HL-60/S4 (cell line): ENCODE data around the gene HS3ST2.

Experiments
- in situ Hi-C: fragments of 300-500 bp; cut with MboI; formaldehyde crosslinking; loops from 2 replicates; pipeline ENCODE4 v1.14.3; 2022; ENCODE audit warnings: low sequenced_read_pairs

HS3ST2 gene

GRCh38 chr16:22813948-22814710 lies at the start of gene HS3ST2:
HS3ST2 (plus strand) TSS chr16:22814162; CDS start chr16:22814611, 449 bp downstream.
- in situ Hi-C loops, result no loop called here

DNA sequence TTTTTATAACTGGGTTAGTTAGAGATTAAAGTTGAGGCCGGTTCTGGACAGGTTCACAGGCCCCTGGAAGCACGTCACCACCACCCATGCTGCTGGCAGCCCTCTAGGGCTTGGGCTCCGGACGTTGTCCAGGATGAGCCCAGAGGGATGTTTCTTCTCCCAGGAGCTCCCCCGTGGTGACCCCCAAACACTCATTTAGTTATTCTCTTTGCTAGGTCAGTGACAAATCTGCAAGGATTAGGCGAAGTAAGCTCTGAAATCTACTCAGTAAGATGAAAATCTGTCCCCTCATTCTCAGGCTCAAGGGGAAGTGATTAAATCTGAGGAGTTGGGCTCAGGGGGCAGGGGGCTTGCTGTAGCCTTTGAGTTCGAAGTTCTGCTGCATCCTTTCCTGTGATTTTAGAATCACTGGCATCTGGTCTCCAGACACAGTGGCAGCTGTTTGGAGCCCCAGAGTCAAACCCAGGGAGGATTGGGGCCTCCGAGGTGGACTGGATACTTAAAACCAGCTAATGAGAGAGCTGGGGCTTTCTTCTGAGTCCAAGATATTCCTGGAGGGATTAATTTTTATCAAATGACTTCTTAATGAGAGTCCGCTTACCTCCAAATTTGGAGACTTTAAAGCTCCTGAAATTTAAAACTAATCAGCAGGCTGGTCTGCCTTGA lies 49.2 kb upstream of the HS3ST2 start:
- in situ Hi-C loops, result no loop called here

DNA sequence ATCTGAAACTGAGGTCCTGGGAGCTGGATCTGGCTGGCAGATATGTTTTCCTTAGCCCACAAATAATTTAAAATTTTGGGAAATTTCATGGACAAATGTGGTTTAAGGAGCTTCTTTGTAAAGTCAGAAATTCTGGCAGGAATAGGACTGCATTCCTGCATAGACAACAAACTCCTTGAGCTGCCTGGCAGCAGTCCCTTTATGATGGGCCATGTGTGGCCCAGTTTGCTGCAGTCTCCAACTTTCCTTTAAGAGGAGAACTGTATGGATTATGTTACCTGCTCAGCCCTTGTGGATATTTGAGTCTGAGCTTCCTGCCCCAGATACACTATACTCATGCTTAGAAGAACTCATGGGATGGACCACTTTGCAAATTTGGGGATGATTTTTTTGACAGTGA lies 48.5 kb upstream of the HS3ST2 start:
- in situ Hi-C loops, result no loop called here

- in situ Hi-C loops, result no loop called here
These were observed 43.1 kb upstream of the HS3ST2 start for GRCh38 chr16:22770866-22771265.

DNA sequence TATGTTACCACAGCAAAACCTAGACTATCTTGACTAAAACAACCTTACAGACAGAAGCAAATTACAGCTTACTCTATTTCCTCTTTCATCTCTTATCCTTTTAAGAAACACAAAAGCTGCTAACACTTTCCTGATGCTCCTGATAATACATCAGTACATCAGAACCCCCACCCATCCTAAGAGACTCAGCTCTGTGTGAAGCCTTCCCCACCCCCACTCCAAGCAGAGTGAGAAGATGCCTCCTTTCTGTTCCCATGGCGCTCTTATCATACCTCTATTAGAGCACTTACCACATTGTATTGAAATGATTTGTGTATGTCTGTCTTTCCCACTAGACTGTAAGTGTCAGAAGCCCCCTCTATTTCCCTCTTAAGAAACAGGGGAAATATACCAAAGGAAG lies 42.4 kb upstream of the HS3ST2 start:
- in situ Hi-C loops, result no loop called here

DNA sequence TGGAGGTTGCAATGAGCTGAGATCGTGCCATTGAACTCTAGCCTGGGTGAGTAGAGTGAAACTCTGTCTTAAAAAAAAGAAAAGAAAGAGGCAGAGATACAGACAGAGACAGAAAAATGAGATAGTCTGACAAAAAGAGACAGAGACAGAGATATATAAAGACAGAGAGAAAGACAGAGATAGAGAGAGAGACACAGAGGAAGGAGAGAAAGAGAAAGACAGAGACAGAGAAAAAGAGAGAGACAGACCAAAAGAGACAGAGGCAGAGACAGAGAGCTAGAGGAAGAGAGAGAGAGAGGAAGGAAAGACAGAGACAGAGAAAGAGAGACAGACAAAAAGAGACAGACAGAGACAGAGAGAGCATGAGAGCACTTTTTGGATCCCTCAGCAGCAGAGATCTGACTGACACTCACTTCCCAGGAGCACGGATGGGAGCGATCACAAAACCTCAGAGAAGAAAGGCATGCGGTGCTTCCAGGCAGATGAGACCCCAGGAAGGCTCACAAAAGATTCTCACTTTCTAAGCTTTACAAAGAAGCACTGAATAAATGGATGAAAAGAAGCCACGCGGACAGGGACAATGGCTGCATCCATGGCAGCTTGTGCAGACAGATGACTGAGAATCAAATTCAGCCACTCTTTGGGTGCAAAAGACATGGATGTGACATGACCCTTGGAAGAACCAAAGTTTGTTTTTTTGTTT lies 38.6 kb upstream of the HS3ST2 start:
- in situ Hi-C loops, result no loop called here

DNA sequence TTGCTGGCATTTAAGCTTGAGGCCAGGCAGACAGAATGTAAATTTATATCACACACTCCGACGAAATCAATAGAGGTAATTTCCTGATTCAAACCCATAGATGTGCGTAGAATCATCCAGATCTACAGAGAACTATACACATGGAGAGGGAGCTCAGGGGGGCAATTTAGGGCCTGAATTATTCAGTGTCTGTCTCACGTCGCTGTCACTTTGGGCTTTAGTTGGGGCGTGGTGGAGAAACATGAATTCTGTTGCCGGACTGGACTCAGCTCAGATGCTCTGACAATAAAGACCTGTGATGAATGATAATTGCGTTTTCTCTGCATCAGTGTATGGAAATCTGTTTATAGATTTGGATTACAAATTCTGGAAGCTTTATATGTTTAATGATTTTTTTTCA lies 32.5 kb upstream of the HS3ST2 start:
- in situ Hi-C loops, result no loop called here

- in situ Hi-C loops, result no loop called here
These were observed 31.6 kb upstream of the HS3ST2 start for GRCh38 chr16:22782314-22782713.

DNA sequence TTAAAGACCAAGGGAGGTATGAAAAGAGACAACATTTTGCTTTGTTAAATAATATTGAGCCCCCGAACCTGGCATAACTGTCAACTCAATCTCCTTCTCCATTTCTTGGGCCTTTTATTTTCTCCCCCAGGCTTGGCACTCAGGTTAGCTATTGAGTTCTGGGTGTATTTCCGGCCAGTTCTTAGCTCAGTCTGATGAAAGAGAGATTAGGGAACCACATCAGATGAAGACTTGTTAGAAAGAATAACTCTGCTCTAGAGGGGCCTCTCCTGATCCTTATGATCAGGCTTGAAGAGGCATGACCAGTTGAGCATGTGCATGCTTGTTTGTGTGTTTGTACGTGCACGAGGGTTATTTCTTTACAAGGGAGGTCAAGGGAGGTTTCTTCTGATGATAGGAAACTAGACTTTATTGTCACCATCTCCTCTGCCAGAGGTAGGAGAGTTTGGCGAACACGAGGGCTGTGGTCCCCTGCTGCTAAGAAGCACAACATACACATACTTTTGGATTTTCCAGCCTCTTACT lies 29.2 kb upstream of the HS3ST2 start:
- in situ Hi-C loops, result no loop called here

DNA sequence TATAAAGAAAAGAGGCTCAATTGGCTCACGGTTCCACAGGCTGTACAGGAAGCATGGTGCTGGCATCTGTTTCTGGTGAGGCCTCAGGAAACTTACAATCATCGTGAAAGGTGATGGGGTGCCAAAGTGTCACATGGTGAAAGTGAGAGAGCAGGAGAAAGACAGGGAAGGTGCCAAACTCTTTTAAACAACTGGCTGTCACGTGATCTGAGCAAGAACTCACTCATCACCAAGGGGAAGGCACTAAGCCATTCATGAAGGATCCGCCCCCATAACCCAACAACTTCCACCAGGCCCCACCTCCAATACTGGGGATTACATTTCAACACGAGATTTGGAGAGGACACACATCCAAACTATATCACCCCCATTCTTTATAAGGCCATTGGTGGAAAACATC lies 28.4 kb upstream of the HS3ST2 start:
- in situ Hi-C loops, result no loop called here

DNA sequence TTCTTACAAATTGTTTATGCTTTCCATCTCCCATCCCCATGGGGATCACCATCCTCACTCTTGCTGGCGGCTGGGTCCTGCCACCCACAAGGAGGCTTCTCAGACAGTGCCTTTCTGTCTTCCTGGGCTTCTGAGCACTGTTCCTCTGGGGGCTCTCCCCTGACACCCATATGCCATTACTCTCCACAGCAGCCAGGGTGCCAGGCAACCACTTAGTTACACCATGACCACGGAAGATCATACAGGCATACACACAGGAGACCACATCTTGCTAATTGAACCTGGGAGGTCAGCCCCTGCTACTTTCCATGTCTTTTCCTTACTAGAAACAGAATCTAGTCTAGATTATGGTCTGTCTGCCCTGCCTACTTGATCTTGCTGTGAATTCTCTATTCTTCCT lies 27.7 kb upstream of the HS3ST2 start:
- in situ Hi-C loops, result no loop called here

DNA sequence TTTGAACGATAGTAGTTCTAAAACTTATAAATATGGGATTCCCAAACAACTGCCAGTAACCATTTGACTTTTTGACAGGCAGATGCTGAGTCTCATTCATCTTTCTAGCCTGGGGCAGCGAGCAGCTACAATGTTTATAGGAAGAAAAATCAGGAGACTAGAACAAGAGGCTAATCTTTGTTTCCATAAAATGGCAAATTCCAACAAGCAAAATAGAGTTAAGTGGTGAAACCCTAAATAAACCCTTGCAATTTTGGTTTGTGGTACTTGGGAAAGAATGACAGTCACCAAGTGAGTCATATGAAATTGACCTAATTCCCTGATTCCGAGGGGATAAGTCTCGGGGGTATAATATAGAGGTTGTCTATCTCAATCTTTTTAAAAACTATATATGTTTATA lies 27.3 kb upstream of the HS3ST2 start:
- in situ Hi-C loops, result no loop called here

DNA sequence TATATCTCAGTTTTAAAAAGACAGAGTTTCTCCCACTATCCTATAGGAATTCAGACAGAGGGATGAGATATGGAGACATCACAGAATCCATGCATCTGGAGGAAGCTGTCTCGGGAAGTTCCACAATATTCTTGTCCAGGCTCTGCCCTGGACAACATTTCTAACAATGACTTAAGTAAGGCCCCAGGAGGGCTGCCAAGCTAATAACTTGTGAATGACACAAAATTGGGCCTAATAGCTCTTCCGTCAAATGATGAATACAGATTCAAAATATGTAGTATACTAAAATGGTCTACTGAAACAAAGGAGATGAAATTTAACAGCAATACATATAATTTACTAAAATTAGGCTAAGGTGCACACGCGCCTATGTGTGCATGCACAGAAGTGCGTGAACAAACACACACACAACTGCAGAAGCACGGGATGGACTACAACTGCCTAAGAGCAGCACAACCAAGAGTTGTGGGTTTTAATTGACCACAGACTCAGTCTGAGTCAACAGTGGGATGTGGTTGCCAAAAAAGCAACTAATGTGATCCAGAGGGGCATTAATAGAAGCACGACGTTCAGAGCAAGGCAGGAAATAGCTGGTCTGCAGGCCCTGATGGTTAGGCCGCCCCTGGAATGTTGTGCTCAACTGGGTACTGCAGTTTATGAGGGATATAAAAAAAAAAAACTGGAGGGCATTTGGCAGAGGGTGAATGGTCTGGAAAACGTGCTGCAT lies 26.3 kb upstream of the HS3ST2 start:
- in situ Hi-C loops, result no loop called here

GRCh38 chr16:22788193-22788530 lies 25.8 kb upstream of the HS3ST2 start:
- in situ Hi-C loops, result no loop called here

DNA sequence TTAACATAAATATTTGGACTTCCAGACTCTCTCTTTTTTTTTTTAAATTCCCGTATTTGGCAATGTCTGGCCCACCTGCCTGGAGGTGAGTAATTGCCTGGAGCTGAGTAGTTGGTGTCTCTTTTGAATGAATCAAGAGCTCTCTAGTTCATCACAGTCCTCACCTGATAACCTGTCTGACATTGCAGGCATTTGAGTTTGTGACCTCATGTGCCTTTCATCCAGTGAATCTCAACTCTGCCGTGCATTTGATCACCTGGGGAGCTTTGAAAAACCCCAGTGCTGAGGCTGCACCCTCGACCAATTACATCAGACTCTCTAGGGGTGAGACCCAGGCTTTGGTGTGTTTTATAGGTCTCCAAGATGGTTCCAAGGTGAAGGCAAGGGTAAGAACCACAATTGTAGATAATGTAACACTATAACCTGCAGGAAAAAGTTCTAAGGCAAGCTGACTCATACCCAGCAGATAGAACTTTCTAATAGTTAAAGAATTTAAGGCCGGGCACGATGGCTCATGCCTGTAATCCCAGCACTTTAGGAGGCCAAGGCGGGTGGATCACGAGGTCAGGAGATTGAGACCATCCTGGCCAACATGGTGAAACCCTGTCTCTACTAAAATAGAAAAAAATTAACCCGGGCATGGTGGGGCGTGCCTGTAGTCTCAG lies 24.5 kb upstream of the HS3ST2 start:
- in situ Hi-C loops, result no loop called here

GRCh38 chr16:22797551-22797950 lies 16.4 kb upstream of the HS3ST2 start:
- in situ Hi-C loops, result no loop called here

DNA sequence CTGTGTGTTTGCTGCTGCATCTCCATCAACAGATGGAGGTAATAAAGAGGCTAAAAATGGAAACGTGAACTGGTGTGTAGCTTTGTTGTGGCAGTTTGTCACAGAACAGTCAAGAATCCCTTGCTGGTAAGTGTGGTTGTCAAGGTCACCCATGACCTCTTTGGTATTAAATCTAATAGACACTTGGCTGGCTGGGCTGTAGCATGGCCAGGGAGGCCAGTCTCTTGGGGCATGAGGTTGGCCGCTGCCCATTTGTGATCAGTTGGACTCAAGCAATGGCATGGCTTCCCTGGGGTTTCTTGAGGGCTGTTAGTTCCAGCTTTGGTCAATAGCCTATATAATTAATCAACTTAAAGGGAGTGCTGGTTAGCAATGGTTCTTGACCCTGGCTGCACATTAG lies 14.8 kb upstream of the HS3ST2 start:
- in situ Hi-C loops, result no loop called here

- in situ Hi-C loops, result no loop called here
These were observed 9.1 kb upstream of the HS3ST2 start for GRCh38 chr16:22804893-22805292.

- in situ Hi-C loops, result no loop called here
These were observed 8.6 kb upstream of the HS3ST2 start for GRCh38 chr16:22805326-22805725.

DNA sequence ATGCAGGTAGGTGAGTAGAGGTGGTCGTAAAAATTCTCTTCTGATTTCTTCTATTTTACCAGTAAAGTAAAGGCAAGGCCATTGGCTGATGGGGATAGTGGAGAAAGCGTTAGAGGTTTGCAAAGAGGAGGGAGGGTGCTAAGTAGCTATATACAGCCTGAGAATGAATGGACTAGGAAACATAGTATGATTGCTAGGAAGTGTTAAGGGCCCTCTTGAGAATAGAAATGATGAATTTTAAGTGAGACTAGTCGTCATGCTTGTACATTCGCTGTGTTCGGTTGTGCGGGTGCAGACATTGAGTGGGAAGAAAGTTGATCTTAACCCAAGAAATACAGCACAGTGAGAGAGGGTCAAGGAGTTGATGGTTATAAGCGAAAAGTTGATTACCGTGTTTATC lies 7.2 kb upstream of the HS3ST2 start:
- in situ Hi-C loops, result no loop called here

DNA sequence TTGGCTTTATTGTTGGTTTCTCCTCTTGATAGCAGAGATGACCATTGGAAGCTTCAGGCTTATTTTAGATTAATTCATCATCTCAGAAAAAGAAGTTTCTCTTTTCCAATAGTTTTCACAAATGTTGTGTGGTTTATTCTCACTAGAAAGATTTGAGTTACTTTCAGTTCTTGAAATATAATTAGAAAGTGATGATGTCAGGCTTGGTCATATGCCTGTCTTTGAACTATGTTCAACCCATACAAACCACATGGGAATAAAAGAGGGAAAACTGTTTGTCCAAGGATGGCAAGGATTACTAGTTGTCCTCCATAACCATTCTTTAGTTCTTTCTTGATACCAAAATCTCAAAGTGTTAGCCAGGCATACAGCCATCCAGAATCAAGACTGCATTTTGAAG lies 3.7 kb upstream of the HS3ST2 start:
- in situ Hi-C loops, result no loop called here
